Mesenchymal stem cell (in vitro differentiated cells and primary cell): ENCODE results near the gene TNNI3.
A peak's percentile ranks its signal among the peaks of the same experiment; 100 is the strongest.

Experiments
- DNase-seq: peaks from one replicate; pipeline ENCODE4 v3.0.0-alpha.2; 2013
- H2AFZ ChIP-seq: one replicate; pipeline ENCODE4 v1.6.1; 2013; ENCODE audit warnings: low read depth, mild to moderate bottlenecking, control low read depth, inconsistent platforms, low read length, moderate library complexity
- H2AK5ac ChIP-seq: 2 replicates; pipeline ENCODE4 v1.6.1; 2013; ENCODE audit warnings: low read length, moderate library complexity, mild to moderate bottlenecking, inconsistent platforms; ENCODE audit not compliant: severe bottlenecking
- H2BK120ac ChIP-seq: one replicate; pipeline ENCODE4 v1.6.1; 2013; ENCODE audit warnings: low read depth, mild to moderate bottlenecking, inconsistent platforms, low read length, moderate library complexity
- H2BK12ac ChIP-seq, 2 experiments: one replicate each; pipeline ENCODE4 v1.6.1; 2013; ENCODE audit warnings: inconsistent platforms in 2 of 2, low read length in 2 of 2, mild to moderate bottlenecking in 2 of 2, moderate library complexity in 2 of 2, control low read depth in 1 of 2
- H2BK15ac ChIP-seq: one replicate; pipeline ENCODE4 v1.6.1; 2013; ENCODE audit warnings: mild to moderate bottlenecking, low read depth, inconsistent platforms; ENCODE audit not compliant: poor library complexity, severe bottlenecking
- H2BK5ac ChIP-seq: 2 replicates; pipeline ENCODE4 v1.6.1; 2013; ENCODE audit warnings: low read depth, mild to moderate bottlenecking, low read length, control low read depth, inconsistent platforms; ENCODE audit not compliant: poor library complexity, severe bottlenecking
- H3K14ac ChIP-seq, 2 experiments: one replicate each; pipeline ENCODE4 v1.6.1; 2013; ENCODE audit warnings: inconsistent platforms in 2 of 2, low read length in 2 of 2, control low read depth in 1 of 2, mild to moderate bottlenecking in 1 of 2, moderate library complexity in 1 of 2
- H3K18ac ChIP-seq, 2 experiments: one replicate each; pipeline ENCODE4 v1.6.1; 2013; ENCODE audit warnings: inconsistent platforms in 2 of 2, low read length in 2 of 2, control low read depth in 1 of 2, low read depth in 1 of 2, mild to moderate bottlenecking in 1 of 2
- H3K23ac ChIP-seq, 2 experiments: one replicate each; pipeline ENCODE4 v1.6.1; 2013; ENCODE audit warnings: inconsistent platforms in 2 of 2, low read length in 2 of 2, mild to moderate bottlenecking in 2 of 2, moderate library complexity in 2 of 2, control low read depth in 1 of 2
- H3K27ac ChIP-seq: 2 replicates; pipeline ENCODE4 v1.5.1; 2013; ENCODE audit warnings: mild to moderate bottlenecking, moderate library complexity, low read length, control low read depth, inconsistent platforms; ENCODE audit not compliant: poor library complexity, severe bottlenecking
- H3K27me3 ChIP-seq, 2 experiments: 2 replicates each; pipeline versions ENCODE4 v1.6.1 to v1.7.0; 2013; ENCODE audit warnings: low read length in 2 of 2, mild to moderate bottlenecking in 2 of 2, moderate library complexity in 2 of 2, control low read depth in 1 of 2, inconsistent platforms in 1 of 2; ENCODE audit not compliant: control insufficient read depth in 1 of 2, insufficient read depth in 1 of 2
- H3K36me3 ChIP-seq, 2 experiments: 2 replicates each; pipeline versions ENCODE4 v1.6.1 to v1.7.0; 2013; ENCODE audit warnings: low read length in 2 of 2, control low read depth in 1 of 2, inconsistent platforms in 1 of 2, low read depth in 1 of 2, mild to moderate bottlenecking in 1 of 2; ENCODE audit not compliant: insufficient read depth in 2 of 2, control insufficient read depth in 1 of 2
- H3K4ac ChIP-seq, 2 experiments: one replicate each; pipeline ENCODE4 v1.6.1; 2013; ENCODE audit warnings: inconsistent platforms in 2 of 2, low read length in 2 of 2, mild to moderate bottlenecking in 2 of 2, moderate library complexity in 2 of 2, control low read depth in 1 of 2, low read depth in 1 of 2
- H3K4me1 ChIP-seq: 2 replicates; pipeline ENCODE4 v1.6.1; 2013; ENCODE audit warnings: low read depth, low read length, control low read depth; ENCODE audit not compliant: control insufficient read depth, insufficient read depth
- H3K4me2 ChIP-seq: 2 replicates; pipeline ENCODE4 v1.6.1; 2013; ENCODE audit warnings: low read length, mild to moderate bottlenecking, inconsistent platforms; ENCODE audit not compliant: poor library complexity, severe bottlenecking
- H3K4me3 ChIP-seq, 2 experiments: 2 replicates each; pipeline versions ENCODE4 v1.5.1 to v1.7.0; 2013; ENCODE audit warnings: low read length in 2 of 2, mild to moderate bottlenecking in 2 of 2, control low read depth in 1 of 2, low read depth in 1 of 2; ENCODE audit not compliant: insufficient read depth in 1 of 2
- H3K79me1 ChIP-seq: replicated peaks from 2 replicates; pipeline ENCODE4 v1.6.1; 2013; ENCODE audit warnings: mild to moderate bottlenecking, control low read depth, low read length, inconsistent platforms; ENCODE audit not compliant: poor library complexity, severe bottlenecking
- H3K9ac ChIP-seq: 2 replicates; pipeline ENCODE4 v1.7.0; 2013; ENCODE audit warnings: mild to moderate bottlenecking, low read length, moderate library complexity
- H3K9me3 ChIP-seq: 2 replicates; pipeline ENCODE4 v1.7.0; 2013; ENCODE audit warnings: mild to moderate bottlenecking, low read length; ENCODE audit not compliant: control insufficient read depth
- H4K8ac ChIP-seq: one replicate; pipeline ENCODE4 v1.6.1; 2013; ENCODE audit warnings: inconsistent platforms, mild to moderate bottlenecking, low read length, moderate library complexity
- H4K91ac ChIP-seq: one replicate; pipeline ENCODE4 v1.6.1; 2013; ENCODE audit warnings: mild to moderate bottlenecking, low read length, inconsistent platforms
- WGBS: methylation state at CpG from one replicate; pipeline ENCODE4 v1.1.7; 2013; ENCODE audit warnings: mixed read lengths; 5-methylcytosine and 5-hydroxymethylcytosine counted together

Gene TNNI3

DNA sequence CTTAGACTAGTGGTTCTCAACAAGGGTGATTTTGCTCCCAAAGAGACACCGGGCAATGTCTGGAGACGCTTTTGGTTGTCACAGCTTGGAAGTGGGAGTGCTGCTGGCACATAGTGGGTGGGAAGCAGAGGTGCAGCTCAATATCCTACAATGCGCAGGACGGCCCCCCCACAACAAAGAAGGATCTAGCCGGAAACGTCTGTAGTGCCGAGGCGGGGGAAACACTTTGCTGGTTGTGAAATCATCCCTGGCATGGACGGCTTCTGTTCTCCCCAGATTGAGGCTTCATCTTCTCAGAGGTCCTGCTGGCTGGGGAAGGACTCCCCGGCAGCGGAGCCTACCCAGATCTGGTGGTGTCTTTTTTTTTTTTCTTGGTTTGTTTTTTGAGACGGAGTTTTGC is 35.9 kb upstream of the TNNI3 start:
- H3K18ac ChIP-seq = no peak overlapping the region

DNA sequence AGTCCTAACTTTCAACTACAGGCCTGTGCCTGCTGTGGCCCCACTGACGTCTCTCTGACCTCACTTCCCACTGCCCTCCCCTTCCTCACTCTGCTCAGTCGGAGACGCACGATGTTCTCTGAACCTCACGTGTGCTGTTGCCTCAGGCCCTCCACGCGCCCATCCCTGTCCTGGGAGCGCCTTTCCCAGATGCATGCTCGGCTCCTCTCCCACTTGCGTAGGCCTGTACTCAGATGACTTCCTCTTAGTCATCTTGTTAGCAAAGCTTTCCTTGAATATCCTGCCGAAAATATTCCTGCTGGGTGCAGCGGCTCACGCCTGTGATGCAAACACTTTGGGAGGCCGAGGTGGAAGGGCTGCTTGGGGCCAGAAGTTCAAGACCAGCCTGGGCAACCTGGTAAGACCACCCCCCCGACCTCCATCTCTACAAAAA is 31.9 kb upstream of the TNNI3 start:
- no peak overlapping the region for H2BK5ac ChIP-seq
- peak overlapping the region; percentile 56 for H2AFZ ChIP-seq
- H3K14ac ChIP-seq = peak overlapping the region in 1 of 2 experiments; percentile 11
- no peak overlapping the region for H2BK15ac ChIP-seq
- no peak overlapping the region for H4K91ac ChIP-seq
- H3K23ac ChIP-seq = no peak overlapping the region
- no peak overlapping the region for H3K27ac ChIP-seq
- no peak overlapping the region for H2BK120ac ChIP-seq
- H3K4me2 ChIP-seq = no peak overlapping the region
- H3K4me1 ChIP-seq = peaks cover 6% of the 10 kb centered on the region
- H3K9me3 ChIP-seq = no peaks in the 10 kb centered on the region
- H3K4me3 ChIP-seq = no peak overlapping the region
- H3K18ac ChIP-seq = peak overlapping the region in 1 of 2 experiments; percentile 43
- H2AK5ac ChIP-seq = no peak overlapping the region
- no peaks in the 10 kb centered on the region for H3K36me3 ChIP-seq
- peak overlapping the region; percentile 70 for H3K9ac ChIP-seq
- H2BK12ac ChIP-seq = no peak overlapping the region
- H3K79me1 ChIP-seq = no peaks in the 10 kb centered on the region
- H4K8ac ChIP-seq = peak overlapping the region; percentile 7
- DNase-seq = peak; percentile 92
- no peak overlapping the region for H3K4ac ChIP-seq
- WGBS = 58% methylated on average over 14 of the region's 15 CpGs
- H3K27me3 ChIP-seq = peaks cover 0 to 19% of the 10 kb centered on the region in 2 experiments

More for the DNA sequence above, 35.9 kb upstream of the TNNI3 start:
- 91% methylated on average over 12 of the region's 12 CpGs for WGBS
- no peak overlapping the region for H4K8ac ChIP-seq
- H2BK15ac ChIP-seq = no peak overlapping the region
- H2AFZ ChIP-seq = no peak overlapping the region
- H4K91ac ChIP-seq = no peak overlapping the region
- no peaks in the 10 kb centered on the region for H3K9me3 ChIP-seq
- no peak overlapping the region for H2BK5ac ChIP-seq
- H3K23ac ChIP-seq = no peak overlapping the region
- H3K4me3 ChIP-seq = no peak overlapping the region
- no peak overlapping the region for H3K4ac ChIP-seq
- H2AK5ac ChIP-seq = no peak overlapping the region
- no peak overlapping the region for H2BK120ac ChIP-seq
- no peaks in the 10 kb centered on the region for H3K79me1 ChIP-seq
- H3K27me3 ChIP-seq = peaks cover 0 to 7% of the 10 kb centered on the region in 2 experiments
- H2BK12ac ChIP-seq = no peak overlapping the region
- H3K4me2 ChIP-seq = no peak overlapping the region
- H3K9ac ChIP-seq = no peak overlapping the region
- no peak overlapping the region for H3K14ac ChIP-seq
- H3K27ac ChIP-seq = no peak overlapping the region
- no peak for DNase-seq
- peaks cover 6% of the 10 kb centered on the region for H3K4me1 ChIP-seq
- H3K36me3 ChIP-seq = peaks cover 0 to 11% of the 10 kb centered on the region in 2 experiments

- Histone ChIP-seq H2AK5ac (no peak overlapping the region), H3K4me2 (no peak overlapping the region), H2BK12ac (peak overlapping the region in 1 of 2 experiments; percentile 31), H2BK15ac (no peak overlapping the region), H3K4me1 (peaks cover 6% of the 10 kb centered on the region), H4K8ac (no peak overlapping the region), H3K4ac (no peak overlapping the region), H3K18ac (peak overlapping the region in 1 of 2 experiments; percentile 78), H3K9me3 (no peaks in the 10 kb centered on the region), H3K36me3 (no peaks in the 10 kb centered on the region), H2AFZ (no peak overlapping the region), H3K23ac (peak overlapping the region in 1 of 2 experiments; percentile 83), H2BK5ac (no peak overlapping the region), H4K91ac (no peak overlapping the region), H3K14ac (peak overlapping the region in 1 of 2 experiments; percentile 28), H3K27me3 (peaks cover 0 to 19% of the 10 kb centered on the region in 2 experiments), H3K27ac (no peak overlapping the region), H3K4me3 (no peak overlapping the region), H3K9ac (peak overlapping the region; percentile 70), H3K79me1 (no peaks in the 10 kb centered on the region), H2BK120ac (no peak overlapping the region)
- no peak for DNase-seq
- WGBS = 74% methylated on average over 8 of the region's 8 CpGs
These were observed 31.1 kb upstream of the TNNI3 start for GRCh38 chr19:55188625-55189024.

GRCh38 chr19:55186080-55186479 is 28.5 kb upstream of the TNNI3 start:
- no peak overlapping the region for H4K91ac ChIP-seq
- no peak overlapping the region for H3K18ac ChIP-seq
- H3K9me3 ChIP-seq = no peaks in the 10 kb centered on the region
- H2BK120ac ChIP-seq = no peak overlapping the region
- no peak overlapping the region for H3K23ac ChIP-seq
- no peak overlapping the region for H2BK12ac ChIP-seq
- H3K14ac ChIP-seq = no peak overlapping the region
- no peak overlapping the region for H3K9ac ChIP-seq
- no peak overlapping the region for H2BK5ac ChIP-seq
- WGBS = 78% methylated on average over 12 of the region's 12 CpGs
- H3K27ac ChIP-seq = no peak overlapping the region
- peaks cover 0 to 31% of the 10 kb centered on the region in 2 experiments for H3K27me3 ChIP-seq
- no peak overlapping the region for H3K4me3 ChIP-seq
- no peak overlapping the region for H2AK5ac ChIP-seq
- H4K8ac ChIP-seq = no peak overlapping the region
- peaks cover 6% of the 10 kb centered on the region for H3K4me1 ChIP-seq
- H3K4ac ChIP-seq = no peak overlapping the region
- H2BK15ac ChIP-seq = no peak overlapping the region
- H3K4me2 ChIP-seq = no peak overlapping the region
- H3K79me1 ChIP-seq = no peaks in the 10 kb centered on the region
- no peaks in the 10 kb centered on the region for H3K36me3 ChIP-seq
- DNase-seq = no peak
- no peak overlapping the region for H2AFZ ChIP-seq
